ENCODE results near the gene CORO2A.
"Not testable (repeated sequence)": the region's sequence is repeated elsewhere in the genome, so short reads cannot be mapped to it uniquely, and the experiment has no call there.

CORO2A gene

GRCh38 chr9:98136489-98136888 is 55.9 kb downstream of the CORO2A start:
- DNase-seq = no peak

- no peak for DNase-seq
Observed at GRCh38 chr9:98135938-98136337, 56.5 kb downstream of the CORO2A start.

GRCh38 chr9:98135558-98135934 is 56.9 kb downstream of the CORO2A start:
- no peak for DNase-seq

- DNase-seq = no peak
Observed at GRCh38 chr9:98134702-98135557, 57.5 kb downstream of the CORO2A start.

- no peak for DNase-seq
Observed at GRCh38 chr9:98132806-98133631, 59.4 kb downstream of the CORO2A start.

- DNase-seq = no peak
Observed at GRCh38 chr9:98132158-98132557, 60.3 kb downstream of the CORO2A start.

- no peak for DNase-seq
Observed at GRCh38 chr9:98130576-98131228, 61.7 kb downstream of the CORO2A start.

GRCh38 chr9:98130060-98130459 is 62.4 kb downstream of the CORO2A start:
- not testable (repeated sequence) for DNase-seq

GRCh38 chr9:98129451-98129881 is 63.0 kb downstream of the CORO2A start:
- DNase-seq = no peak

GRCh38 chr9:98128316-98128715 is 64.1 kb downstream of the CORO2A start:
- no peak for DNase-seq

GRCh38 chr9:98127226-98127625 is 65.2 kb downstream of the CORO2A start:
- no peak for DNase-seq

GRCh38 chr9:98124637-98125426 is 67.6 kb downstream of the CORO2A start:
- DNase-seq = no peak

GRCh38 chr9:98124091-98124490 is 68.3 kb downstream of the CORO2A start:
- not testable (repeated sequence) for DNase-seq

- DNase-seq = no peak
Observed at GRCh38 chr9:98121058-98121457, 71.4 kb downstream of the CORO2A start.

- no peak for DNase-seq
Observed at GRCh38 chr9:98120476-98120875, 72.0 kb downstream of the CORO2A start.

GRCh38 chr9:98118640-98119601 is 73.5 kb downstream of the CORO2A start, which contains the start of gene TRIM14:
Gene TRIM14 (minus strand): TSS chr9:98119222. CDS start chr9:98119188, 34 bp downstream.
- peak; percentile 44 for DNase-seq

GRCh38 chr9:98117984-98118639 is 74.3 kb downstream of the CORO2A start:
- DNase-seq = peak; percentile 16

- DNase-seq = not testable (repeated sequence)
Observed at GRCh38 chr9:98117097-98117496, 75.3 kb downstream of the CORO2A start.

- DNase-seq = no peak
Observed at GRCh38 chr9:98109052-98109451, 83.4 kb downstream of the CORO2A start.

- DNase-seq = no peak
Observed at GRCh38 chr9:98108531-98109031, 83.9 kb downstream of the CORO2A start.
